OCI-LY1 (cell line): ENCODE data around the gene ZNF318.

Experiments
- H2AFZ ChIP-seq: fragments of 200-600 bp; sonication (generic), shearing (Covaris generic); 2 replicates; pipeline ENCODE4 v1.6.0; 2014; ENCODE audit warnings: antibody characterized with exemption, mild to moderate bottlenecking, low read length
- H3F3A ChIP-seq: fragments of 200-600 bp; sonication (generic), shearing (Covaris generic); 2 replicates; pipeline ENCODE4 v1.6.0; 2014; ENCODE audit warnings: mild to moderate bottlenecking, antibody characterized with exemption, low read length, moderate library complexity; ENCODE audit not compliant: insufficient read depth
- H3K27ac ChIP-seq: fragments of 200-600 bp; sonication (generic); 2 replicates; pipeline ENCODE4 v1.5.1; 2014; ENCODE audit warnings: low read length, mixed run types, mild to moderate bottlenecking, low read depth; ENCODE audit not compliant: poor library complexity, severe bottlenecking
- H3K27me3 ChIP-seq: fragments of 200-600 bp; sonication (generic); 2 replicates; pipeline ENCODE4 v1.6.0; 2014; ENCODE audit warnings: antibody characterized with exemption, mild to moderate bottlenecking, low read length, moderate library complexity; ENCODE audit not compliant: insufficient read depth
- H3K36me3 ChIP-seq: fragments of 200-600 bp; sonication (generic); 2 replicates; pipeline ENCODE4 v1.6.1; 2014; ENCODE audit warnings: mild to moderate bottlenecking, antibody characterized with exemption, low read length, moderate library complexity, mixed read lengths; ENCODE audit not compliant: insufficient read depth
- H3K4me1 ChIP-seq: fragments of 200-600 bp; sonication (generic); 2 replicates; pipeline ENCODE4 v1.5.1; 2014; ENCODE audit warnings: mild to moderate bottlenecking, low read length, moderate library complexity; ENCODE audit not compliant: insufficient read depth, severe bottlenecking
- H3K4me2 ChIP-seq: fragments of 200-600 bp; sonication (generic), shearing (Covaris generic); 2 replicates; pipeline ENCODE4 v1.6.1; 2014; ENCODE audit warnings: low read length
- H3K4me3 ChIP-seq: fragments of 200-600 bp; sonication (generic); 2 replicates; pipeline ENCODE4 v1.5.1; 2014; ENCODE audit warnings: low read length, low read depth, mild to moderate bottlenecking, mixed read lengths; ENCODE audit not compliant: poor library complexity, severe bottlenecking
- H3K79me2 ChIP-seq: fragments of 200-600 bp; shearing (Covaris generic); 2 replicates; pipeline ENCODE4 v1.6.1; 2016; ENCODE audit warnings: mixed run types, low read length, mixed read lengths; ENCODE audit not compliant: insufficient read depth
- H3K9ac ChIP-seq: fragments of 200-600 bp; sonication (generic), shearing (Covaris generic); 2 replicates; pipeline ENCODE4 v1.6.1; 2014; ENCODE audit warnings: mild to moderate bottlenecking, low read length, mixed read lengths
- H3K9me2 ChIP-seq: fragments of 200-600 bp; sonication (generic), shearing (Covaris generic); 2 replicates; pipeline ENCODE4 v1.6.1; 2014; ENCODE audit warnings: low read depth, mild to moderate bottlenecking, low read length, mixed read lengths
- H3K9me3 ChIP-seq: fragments of 200-600 bp; shearing (Covaris generic); 2 replicates; pipeline ENCODE4 v1.6.1; 2014; ENCODE audit warnings: low read length, mixed read lengths
- H4K20me1 ChIP-seq: fragments of 200-600 bp; sonication (generic), shearing (Covaris generic); 2 replicates; pipeline ENCODE4 v1.6.0; 2016; ENCODE audit warnings: mild to moderate bottlenecking, low read length; ENCODE audit not compliant: insufficient read depth
- CTCF ChIP-seq: fragments of 200-600 bp; sonication (generic), shearing (Covaris generic); IDR thresholded peaks from 2 replicates; pipeline ENCODE4 v1.5.1; 2017; ENCODE audit warnings: mild to moderate bottlenecking, antibody characterized with exemption, low read length, moderate library complexity, mixed read lengths
- EZH2 ChIP-seq: fragments of 200-600 bp; sonication (generic), shearing (Covaris generic); IDR thresholded peaks from 2 replicates; pipeline ENCODE4 v1.8.0; 2017; ENCODE audit warnings: borderline replicate concordance, mixed run types, mild to moderate bottlenecking, antibody characterized with exemption, low read length, moderate library complexity, mixed read lengths

The ZNF318 gene

GRCh38 chr6:43328528-43328927, 40.9 kb downstream of the ZNF318 start:
- no peaks in the 10 kb centered on the region; the same call in 1 of the 2 replicates for H3K27me3 ChIP-seq
- H3K9me2 ChIP-seq = no peaks in the 10 kb centered on the region
- no peak overlapping the region for H3K4me2 ChIP-seq
- no peaks in the 10 kb centered on the region for H3K36me3 ChIP-seq
- no peak overlapping the region for H3K9ac ChIP-seq
- no peak for TF ChIP-seq CTCF
- no peak for TF ChIP-seq EZH2
- no peaks in the 10 kb centered on the region for H3K9me3 ChIP-seq
- no peaks in the 10 kb centered on the region for H3F3A ChIP-seq
- H4K20me1 ChIP-seq = no peaks in the 10 kb centered on the region
- H3K4me1 ChIP-seq = no peaks in the 10 kb centered on the region
- H3K27ac ChIP-seq = no peak overlapping the region
- H3K79me2 ChIP-seq = no peaks in the 10 kb centered on the region
- H2AFZ ChIP-seq = no peak overlapping the region
- H3K4me3 ChIP-seq = no peak overlapping the region

DNA sequence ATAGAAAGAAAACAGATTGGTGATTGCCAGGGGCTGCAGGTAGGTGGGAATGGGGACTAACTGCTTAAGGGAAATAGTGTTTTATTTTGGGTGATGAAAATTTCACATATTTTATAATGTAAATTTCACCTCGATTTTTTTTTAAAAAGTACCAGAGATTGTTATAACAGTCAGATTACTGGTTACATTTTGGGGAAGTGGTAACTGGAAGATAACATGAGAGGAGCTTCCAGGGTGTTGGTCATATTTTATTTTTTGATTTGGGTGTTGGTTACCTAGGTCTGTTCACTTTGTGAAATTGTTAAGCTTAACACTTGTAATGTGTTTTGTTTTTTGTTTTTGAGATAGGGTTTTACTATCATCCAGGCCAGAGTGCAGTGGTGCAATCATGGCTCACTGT, 43.6 kb downstream of the ZNF318 start:
- H3K36me3 ChIP-seq = no peaks in the 10 kb centered on the region
- H3K27me3 ChIP-seq = no peaks in the 10 kb centered on the region; the same call in 1 of the 2 replicates
- H3K4me3 ChIP-seq = no peak overlapping the region
- H3K27ac ChIP-seq = no peak overlapping the region
- no peak overlapping the region for H2AFZ ChIP-seq
- H3K9ac ChIP-seq = no peak overlapping the region
- H3F3A ChIP-seq = no peaks in the 10 kb centered on the region
- no peaks in the 10 kb centered on the region for H3K9me2 ChIP-seq
- H4K20me1 ChIP-seq = no peaks in the 10 kb centered on the region
- H3K4me2 ChIP-seq = no peak overlapping the region
- no peak for TF ChIP-seq EZH2
- TF ChIP-seq CTCF = no peak
- H3K4me1 ChIP-seq = no peaks in the 10 kb centered on the region
- H3K79me2 ChIP-seq = no peaks in the 10 kb centered on the region
- H3K9me3 ChIP-seq = no peaks in the 10 kb centered on the region

DNA sequence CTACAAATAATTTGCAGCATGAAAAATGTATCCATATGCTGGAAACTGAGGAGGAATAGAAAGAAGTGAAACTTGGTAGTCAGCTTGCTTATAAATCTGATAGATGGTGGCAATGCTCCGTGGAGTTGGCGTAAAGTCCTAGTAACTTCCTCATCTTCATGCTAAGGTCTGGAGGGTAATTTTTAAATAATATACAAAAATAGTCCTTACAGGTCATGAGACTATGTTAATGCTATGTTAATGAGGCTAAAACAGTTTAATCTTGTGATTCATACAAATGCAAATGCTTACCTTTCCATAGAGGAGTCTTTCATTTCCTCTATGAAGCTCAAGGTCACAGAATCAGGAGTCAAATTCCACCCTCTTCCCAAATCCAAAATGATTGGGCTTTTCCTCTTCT, 51.4 kb downstream of the ZNF318 start:
- Histone ChIP-seq H2AFZ (no peak overlapping the region), H3K4me3 (no peak overlapping the region), H3K27ac (no peak overlapping the region), H4K20me1 (no peaks in the 10 kb centered on the region), H3K4me1 (no peaks in the 10 kb centered on the region), H3K9ac (no peak overlapping the region), H3K9me3 (no peaks in the 10 kb centered on the region), H3K9me2 (no peaks in the 10 kb centered on the region), H3K4me2 (no peak overlapping the region), H3F3A (peaks cover 1% of the 10 kb centered on the region; the same call in 1 of the 2 replicates), H3K27me3 (no peaks in the 10 kb centered on the region), H3K36me3 (no peaks in the 10 kb centered on the region), H3K79me2 (no peaks in the 10 kb centered on the region)
- TF ChIP-seq EZH2 (no peak), CTCF (no peak)
